Colonic mucosa (tissue), 4 donors: ENCODE measurements around the gene SMNDC1. TPM values are rescaled to one million over a fixed set of nuclear protein-coding genes. Genes with fewer than 3 reads are reported as not detected.

Experiments used
- DNase-seq: peaks from one replicate; pipeline ENCODE4 v3.0.0-alpha.2; 2020
- H3K27ac ChIP-seq: fragments of 200-600 bp; one replicate; pipeline ENCODE4 v1.8.0; 2021
- H3K27me3 ChIP-seq: fragments of 200-600 bp; one replicate; pipeline ENCODE4 v1.8.0; 2021
- H3K36me3 ChIP-seq: fragments of 200-600 bp; one replicate; pipeline ENCODE4 v1.8.0; 2021
- H3K4me1 ChIP-seq: fragments of 200-600 bp; one replicate; pipeline ENCODE4 v1.8.0; 2021; ENCODE audit warnings: mild to moderate bottlenecking
- H3K4me3 ChIP-seq: fragments of 200-600 bp; one replicate; pipeline ENCODE4 v1.8.0; 2021
- H3K9ac ChIP-seq, 2 donors: one replicate each; pipeline ENCODE4 v1.7.0; 2013; ENCODE audit warnings: control low read depth in 2 of 2, low read depth in 2 of 2, low read length in 2 of 2
- H3K9me3 ChIP-seq: fragments of 200-600 bp; one replicate; pipeline ENCODE4 v1.8.0; 2021
- CTCF ChIP-seq: fragments of 200-600 bp; IDR thresholded peaks from one replicate; pipeline ENCODE4 v1.8.0; 2022; ENCODE audit warnings: antibody characterized with exemption, mild to moderate bottlenecking
- intact Hi-C: fragments of 100-400 bp; cut with DNase I; formaldehyde crosslinking; loops from one replicate; pipeline ENCODE4 v1.14.1; 2022
- total RNA-seq, 2 donors: library from RNA; stranded (reverse); fragmentation: NEBNext Ultra II Directional in 1 of 2; extraction: Animal tissue kit (Norgen Biotek cat#: 25700) in 1 of 2; gene quantifications; one replicate each; pipeline ENCODE4 v1.2.1, GENCODE V29; 2021
- donor health status: healthy.
- donor health status: DM: no; HTN: no; CAD: no.
- donor health status: DM: no; HTN: no; CAD: no.

Gene SMNDC1
- total RNA-seq, 2 donors from 2014 or later = 24.8 to 32.1 TPM

DNA sequence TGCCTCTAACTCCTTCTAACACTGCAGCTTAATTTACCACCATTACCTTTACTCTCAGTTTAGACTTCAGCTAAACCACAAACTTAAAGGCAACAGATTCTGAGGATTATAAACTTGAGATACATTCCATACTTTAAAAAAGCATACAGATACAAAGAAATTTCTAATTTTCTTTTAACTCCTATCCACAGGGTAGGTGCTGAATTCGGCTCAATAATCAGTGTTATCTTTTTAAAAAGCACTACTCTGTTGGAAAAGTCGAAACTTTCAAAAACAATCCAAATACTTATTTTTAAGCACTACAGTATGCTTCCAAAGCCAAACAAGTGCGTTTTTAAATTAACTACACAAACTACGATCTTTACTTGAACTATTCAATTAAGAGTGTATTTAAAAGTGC, 1.0 kb downstream of the SMNDC1 start:
- Histone ChIP-seq H3K27ac (no peak overlapping the region), H3K4me3 (peak overlapping the region; percentile 84), H3K27me3 (no peaks in the 10 kb centered on the region), H3K9ac (peak overlapping the region; percentile 37 to 93), H3K36me3 (no peaks in the 10 kb centered on the region), H3K4me1 (peaks cover 5% of the 10 kb centered on the region), H3K9me3 (no peaks in the 10 kb centered on the region)
- TF ChIP-seq CTCF = no peak
- DNase-seq = no peak
- intact Hi-C loops = no loop called here

DNA sequence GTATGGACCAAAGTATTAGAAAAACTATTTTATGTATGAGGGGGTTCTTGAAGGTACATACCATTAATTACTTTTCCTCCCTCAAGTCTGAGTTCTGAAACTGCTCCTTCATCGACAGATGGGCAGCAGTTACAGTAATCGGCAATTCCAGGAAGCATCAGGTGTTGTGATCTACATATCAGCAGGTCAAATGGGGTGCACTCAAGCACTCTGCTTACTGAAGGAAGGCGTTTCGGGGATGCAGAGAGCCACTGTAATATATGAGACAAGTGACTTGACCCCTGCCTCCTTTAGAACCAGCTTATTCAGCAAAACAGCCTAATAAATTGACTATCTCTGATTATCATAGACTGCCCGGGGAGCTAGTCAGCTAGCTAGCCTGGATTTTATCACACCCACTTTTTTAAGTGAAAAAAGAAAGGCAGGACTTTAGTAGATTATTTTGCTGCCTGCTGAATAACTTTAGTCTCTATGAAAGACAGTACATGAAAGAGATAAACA, 4.2 kb downstream of the SMNDC1 start:
- Histone ChIP-seq H3K27ac (no peak overlapping the region), H3K36me3 (peaks cover 14% of the 10 kb centered on the region), H3K4me1 (peaks cover 5% of the 10 kb centered on the region), H3K9ac (no peak overlapping the region), H3K4me3 (no peak overlapping the region), H3K27me3 (no peaks in the 10 kb centered on the region), H3K9me3 (no peaks in the 10 kb centered on the region)
- intact Hi-C loops = no loop called here
- TF ChIP-seq CTCF = no peak
- DNase-seq = no peak

DNA sequence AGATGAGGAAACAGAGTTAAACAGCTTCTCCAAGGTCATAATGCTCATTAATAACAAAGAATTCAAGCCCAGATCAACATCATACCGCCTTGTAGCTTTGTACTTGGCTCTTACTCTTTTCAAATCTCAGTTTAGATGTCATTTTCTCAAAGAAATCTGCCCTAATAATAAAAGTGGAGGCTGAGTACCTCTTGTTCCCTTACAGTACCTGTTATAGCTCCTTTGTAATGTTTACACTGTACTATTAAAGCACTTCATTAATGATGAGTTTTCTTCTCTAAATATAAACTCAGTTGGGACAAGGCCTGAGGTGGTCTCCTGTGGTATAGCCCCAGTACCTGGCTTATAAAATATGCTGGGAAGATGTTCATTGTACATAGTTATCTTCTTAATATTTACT, 7.8 kb downstream of the SMNDC1 start:
- peaks cover 19% of the 10 kb centered on the region for H3K36me3 ChIP-seq
- intact Hi-C loops = no loop called here
- no peaks in the 10 kb centered on the region for H3K4me1 ChIP-seq

DNA sequence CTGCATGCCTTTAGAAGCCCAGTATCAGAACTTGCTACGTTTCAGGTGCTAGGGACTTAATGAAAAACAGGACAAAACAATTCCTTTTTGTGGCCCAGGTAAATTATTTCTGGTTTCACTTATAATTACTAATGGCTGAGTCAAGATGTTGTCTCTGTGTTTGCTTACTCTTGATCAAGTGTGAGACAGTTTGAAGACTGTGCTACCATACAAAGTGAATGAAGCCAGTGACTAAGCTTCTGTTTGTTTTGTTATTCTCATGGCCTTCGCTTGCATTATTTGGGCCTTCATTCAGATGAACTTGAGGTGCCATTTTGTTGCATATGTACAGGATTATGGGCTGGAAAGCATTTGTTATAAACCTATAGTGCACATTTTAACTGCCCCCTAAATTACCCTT, 17.9 kb downstream of the SMNDC1 start:
- H3K4me3 ChIP-seq = no peak overlapping the region
- no peaks in the 10 kb centered on the region for H3K9me3 ChIP-seq
- H3K27ac ChIP-seq = no peak overlapping the region
- no peak overlapping the region for H3K9ac ChIP-seq
- intact Hi-C loops = no loop called here
- no peak for TF ChIP-seq CTCF
- no peaks in the 10 kb centered on the region for H3K4me1 ChIP-seq
- DNase-seq = no peak
- no peaks in the 10 kb centered on the region for H3K27me3 ChIP-seq
- H3K36me3 ChIP-seq = peaks cover 14% of the 10 kb centered on the region

More for the DNA sequence above, 7.8 kb downstream of the SMNDC1 start:
- H3K27ac ChIP-seq = no peak overlapping the region
- no peak for TF ChIP-seq CTCF
- DNase-seq = no peak
- H3K9me3 ChIP-seq = no peaks in the 10 kb centered on the region
- H3K9ac ChIP-seq = no peak overlapping the region
- no peak overlapping the region for H3K4me3 ChIP-seq
- H3K27me3 ChIP-seq = no peaks in the 10 kb centered on the region

DNA sequence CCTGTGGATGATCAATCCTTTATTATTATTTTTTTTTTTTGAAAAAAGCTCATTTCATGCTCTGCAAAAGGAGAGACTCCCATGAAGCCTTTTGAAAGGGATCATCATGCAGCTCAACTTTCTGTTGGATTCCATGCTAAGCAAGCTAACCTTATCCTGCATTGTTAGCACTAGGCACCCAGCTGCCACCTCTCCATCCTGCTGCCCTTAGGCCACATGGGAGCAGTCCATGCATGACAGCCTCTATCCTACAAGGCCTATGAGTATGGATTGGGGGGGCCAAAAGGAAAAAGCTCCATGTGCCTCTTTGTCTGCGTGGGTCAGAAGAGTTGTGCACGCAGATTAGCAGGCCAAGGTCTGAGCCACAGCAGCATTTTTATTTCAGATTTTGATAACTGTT, 19.2 kb downstream of the SMNDC1 start:
- Histone ChIP-seq H3K9me3 (no peaks in the 10 kb centered on the region), H3K27ac (no peak overlapping the region), H3K9ac (no peak overlapping the region), H3K27me3 (no peaks in the 10 kb centered on the region), H3K4me1 (no peaks in the 10 kb centered on the region), H3K4me3 (no peak overlapping the region), H3K36me3 (peaks cover 14% of the 10 kb centered on the region)
- intact Hi-C loops = no loop called here
- DNase-seq = no peak
- no peak for TF ChIP-seq CTCF
